Gastroesophageal sphincter (tissue), 4 donors: ENCODE results near the gene RNF213. TPM values are rescaled to one million over a fixed set of nuclear protein-coding genes. Genes with fewer than 3 reads are reported as not detected.

Experiments
- ATAC-seq: fragments of 150-250 bp; one replicate; pipeline ENCODE4 v1.9.1; 2016; ENCODE audit warnings: mild to moderate bottlenecking, moderate library complexity
- H3K27ac ChIP-seq, 4 donors: fragments of 200-600 bp; sonication (generic) in 3 of 4; 1 replicate in 3 of 4; 2 replicates in 1 of 4; pipeline ENCODE4 v1.5.1; 2016 to 2019
- H3K27me3 ChIP-seq: fragments of 200-600 bp; sonication (generic); one replicate; pipeline ENCODE4 v1.5.1; 2019
- H3K36me3 ChIP-seq, 2 donors: fragments of 200-600 bp; sonication (generic); one replicate each; pipeline ENCODE4 v1.5.1; 2019; ENCODE audit warnings: control low read depth in 1 of 2
- H3K4me1 ChIP-seq, 3 donors: fragments of 200-600 bp; sonication (generic); 1 replicate in 2 of 3; 2 replicates in 1 of 3; pipeline ENCODE4 v1.5.1; 2016 to 2019; ENCODE audit warnings: control low read depth in 2 of 3
- H3K4me3 ChIP-seq, 2 donors: fragments of 200-600 bp; sonication (generic); one replicate each; pipeline ENCODE4 v1.5.1; 2019; ENCODE audit warnings: mild to moderate bottlenecking in 1 of 2, moderate library complexity in 1 of 2
- H3K9me3 ChIP-seq, 3 donors: fragments of 200-600 bp; sonication (generic); one replicate each; pipeline ENCODE4 v1.5.1; 2017 to 2019; ENCODE audit warnings: control low read depth in 2 of 3
- EP300 ChIP-seq: sonication (generic); formaldehyde crosslinking; IDR thresholded peaks from one replicate; pipeline ENCODE4 v1.6.1; 2017; ENCODE audit warnings: antibody characterized with exemption, mild to moderate bottlenecking
- POLR2A ChIP-seq, 2 donors: fragments of 450-650 bp; IDR thresholded peaks; one replicate each; pipeline ENCODE4 v1.6.1; 2017; ENCODE audit warnings: antibody characterized with exemption in 2 of 2, mild to moderate bottlenecking in 2 of 2, moderate library complexity in 1 of 2
- POLR2AphosphoS5 ChIP-seq: sonication (generic); formaldehyde crosslinking; IDR thresholded peaks from one replicate; pipeline ENCODE4 v1.6.1; 2017; ENCODE audit warnings: antibody characterized with exemption
- WGBS, 2 donors: methylation state at CpG; one replicate each; pipeline ENCODE4 v1.1.5; 2018; ENCODE audit warnings: low coverage in 1 of 2; 5-methylcytosine and 5-hydroxymethylcytosine counted together
- total RNA-seq, 4 donors: library from RNA; depleted of rRNA; stranded (reverse); fragments of >200 nt; gene quantifications; one replicate each; pipeline ENCODE4 v1.1.0, GENCODE V29; 2016
- TF ChIP-seq, protein P1 (sequence below), 4 experiments: fragments of 200-600 bp in 2 of 4; fragments of 450-650 bp in 2 of 4; sonication (generic) in 1 of 4; IDR thresholded peaks; one replicate each; pipeline ENCODE4 v1.5.1; 2017 to 2019; ENCODE audit warnings: antibody characterized with exemption in 4 of 4, mild to moderate bottlenecking in 2 of 4, moderate library complexity in 2 of 4

Gene RNF213
- total RNA-seq, 4 donors from 2014 or later: 59.2 to 87.6 (median 67.8) TPM

DNA sequence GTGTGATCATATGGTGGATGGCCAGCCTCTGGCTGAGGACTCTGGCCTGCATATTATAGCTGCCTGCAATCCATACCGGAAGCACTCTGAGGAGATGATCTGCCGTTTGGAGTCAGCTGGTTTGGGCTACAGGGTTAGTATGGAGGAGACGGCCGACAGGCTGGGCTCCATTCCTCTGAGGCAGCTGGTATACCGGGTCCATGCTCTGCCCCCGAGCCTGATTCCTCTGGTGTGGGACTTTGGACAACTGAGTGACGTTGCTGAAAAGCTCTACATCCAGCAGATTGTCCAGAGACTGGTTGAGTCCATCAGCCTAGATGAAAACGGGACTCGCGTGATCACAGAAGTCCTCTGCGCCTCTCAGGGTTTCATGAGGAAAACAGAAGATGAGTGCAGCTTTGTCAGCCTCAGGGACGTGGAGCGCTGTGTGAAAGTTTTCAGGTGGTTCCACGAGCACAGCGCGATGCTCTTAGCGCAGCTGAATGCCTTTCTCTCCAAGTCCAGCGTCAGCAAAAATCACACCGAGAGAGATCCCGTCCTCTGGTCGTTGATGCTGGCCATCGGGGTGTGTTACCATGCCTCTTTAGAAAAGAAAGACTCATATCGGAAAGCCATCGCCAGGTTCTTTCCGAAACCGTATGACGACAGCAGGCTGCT is 85.3 kb downstream of the RNF213 start:
- Histone ChIP-seq H3K9me3 (no peaks in the 10 kb centered on the region), H3K36me3 (peaks cover 0 to 100% of the 10 kb centered on the region in 2 donors), H3K27ac (no peak overlapping the region), H3K4me1 (no peaks in the 10 kb centered on the region), H3K27me3 (no peaks in the 10 kb centered on the region), H3K4me3 (no peak overlapping the region)
- no peak for ATAC-seq
- WGBS, 2 donors: 92 to 99% methylated on average over 9 to 15 of the region's 27 CpGs
- TF ChIP-seq POLR2AphosphoS5 (no peak), POLR2A (IDR thresholded peaks at IDR 0.05) (no peak), EP300 (no peak)
- TF ChIP-seq, protein P1, sequence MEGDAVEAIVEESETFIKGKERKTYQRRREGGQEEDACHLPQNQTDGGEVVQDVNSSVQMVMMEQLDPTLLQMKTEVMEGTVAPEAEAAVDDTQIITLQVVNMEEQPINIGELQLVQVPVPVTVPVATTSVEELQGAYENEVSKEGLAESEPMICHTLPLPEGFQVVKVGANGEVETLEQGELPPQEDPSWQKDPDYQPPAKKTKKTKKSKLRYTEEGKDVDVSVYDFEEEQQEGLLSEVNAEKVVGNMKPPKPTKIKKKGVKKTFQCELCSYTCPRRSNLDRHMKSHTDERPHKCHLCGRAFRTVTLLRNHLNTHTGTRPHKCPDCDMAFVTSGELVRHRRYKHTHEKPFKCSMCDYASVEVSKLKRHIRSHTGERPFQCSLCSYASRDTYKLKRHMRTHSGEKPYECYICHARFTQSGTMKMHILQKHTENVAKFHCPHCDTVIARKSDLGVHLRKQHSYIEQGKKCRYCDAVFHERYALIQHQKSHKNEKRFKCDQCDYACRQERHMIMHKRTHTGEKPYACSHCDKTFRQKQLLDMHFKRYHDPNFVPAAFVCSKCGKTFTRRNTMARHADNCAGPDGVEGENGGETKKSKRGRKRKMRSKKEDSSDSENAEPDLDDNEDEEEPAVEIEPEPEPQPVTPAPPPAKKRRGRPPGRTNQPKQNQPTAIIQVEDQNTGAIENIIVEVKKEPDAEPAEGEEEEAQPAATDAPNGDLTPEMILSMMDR (IDR thresholded peaks at IDR 0.05): no peak

DNA sequence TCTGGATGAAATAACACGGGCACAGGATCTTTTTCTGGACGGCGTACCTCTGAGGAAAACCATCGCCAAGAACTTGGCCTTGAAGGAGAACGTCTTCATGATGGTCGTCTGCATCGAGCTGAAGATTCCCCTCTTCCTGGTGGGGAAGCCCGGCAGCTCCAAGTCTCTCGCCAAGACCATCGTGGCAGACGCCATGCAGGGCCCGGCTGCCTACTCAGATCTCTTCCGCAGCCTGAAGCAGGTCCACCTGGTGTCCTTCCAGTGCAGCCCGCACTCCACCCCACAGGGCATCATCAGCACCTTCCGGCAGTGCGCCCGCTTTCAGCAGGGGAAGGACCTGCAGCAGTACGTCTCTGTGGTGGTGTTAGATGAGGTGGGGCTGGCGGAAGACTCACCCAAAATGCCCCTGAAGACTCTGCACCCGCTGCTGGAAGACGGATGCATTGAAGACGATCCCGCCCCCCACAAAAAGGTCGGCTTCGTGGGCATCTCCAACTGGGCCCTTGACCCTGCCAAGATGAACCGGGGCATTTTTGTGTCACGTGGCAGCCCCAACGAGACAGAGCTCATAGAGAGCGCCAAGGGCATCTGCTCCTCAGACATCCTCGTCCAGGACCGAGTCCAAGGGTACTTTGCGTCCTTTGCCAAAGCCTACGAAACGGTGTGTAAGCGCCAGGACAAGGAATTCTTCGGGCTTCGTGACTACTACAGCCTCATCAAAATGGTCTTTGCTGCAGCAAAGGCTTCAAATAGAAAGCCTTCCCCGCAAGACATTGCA is 86.0 kb downstream of the RNF213 start:
- no peak for ATAC-seq
- whole genome bisulfite sequencing, 2 donors: 90 to 98% methylated on average over 2 to 15 of the region's 38 CpGs
- no peaks in the 10 kb centered on the region for H3K4me1 ChIP-seq
- TF ChIP-seq POLR2A (IDR thresholded peaks at IDR 0.05) (no peak), POLR2AphosphoS5 (no peak), EP300 (no peak)
- TF ChIP-seq, protein P1 (IDR thresholded peaks at IDR 0.05): no peak
- no peak overlapping the region for H3K27ac ChIP-seq
- H3K27me3 ChIP-seq: no peaks in the 10 kb centered on the region
- H3K9me3 ChIP-seq: no peaks in the 10 kb centered on the region
- peaks cover 0 to 100% of the 10 kb centered on the region in 2 donors for H3K36me3 ChIP-seq
- no peak overlapping the region for H3K4me3 ChIP-seq

DNA sequence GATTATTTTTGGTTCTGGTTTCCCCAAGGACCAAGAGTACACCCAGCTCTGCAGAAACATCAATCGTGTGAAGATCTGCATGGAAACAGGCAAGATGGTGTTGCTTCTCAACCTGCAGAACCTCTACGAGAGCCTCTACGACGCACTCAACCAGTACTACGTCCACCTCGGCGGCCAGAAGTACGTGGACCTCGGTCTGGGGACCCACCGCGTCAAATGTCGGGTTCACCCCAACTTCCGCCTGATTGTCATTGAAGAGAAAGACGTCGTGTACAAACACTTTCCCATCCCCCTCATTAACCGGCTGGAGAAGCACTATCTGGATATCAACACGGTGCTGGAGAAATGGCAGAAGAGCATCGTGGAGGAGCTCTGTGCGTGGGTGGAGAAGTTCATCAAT is 86.9 kb downstream of the RNF213 start:
- no peaks in the 10 kb centered on the region for H3K4me1 ChIP-seq
- no peaks in the 10 kb centered on the region for H3K9me3 ChIP-seq
- H3K4me3 ChIP-seq: no peak overlapping the region
- no peak overlapping the region for H3K27ac ChIP-seq
- TF ChIP-seq EP300 (no peak), POLR2AphosphoS5 (no peak), POLR2A (IDR thresholded peaks at IDR 0.05) (no peak)
- TF ChIP-seq, protein P1 (IDR thresholded peaks at IDR 0.05): no peak
- peaks cover 0 to 100% of the 10 kb centered on the region in 2 donors for H3K36me3 ChIP-seq
- WGBS, 2 donors: 95% methylated on average over 8 to 10 of the region's 19 CpGs
- no peaks in the 10 kb centered on the region for H3K27me3 ChIP-seq
- no peak for ATAC-seq

DNA sequence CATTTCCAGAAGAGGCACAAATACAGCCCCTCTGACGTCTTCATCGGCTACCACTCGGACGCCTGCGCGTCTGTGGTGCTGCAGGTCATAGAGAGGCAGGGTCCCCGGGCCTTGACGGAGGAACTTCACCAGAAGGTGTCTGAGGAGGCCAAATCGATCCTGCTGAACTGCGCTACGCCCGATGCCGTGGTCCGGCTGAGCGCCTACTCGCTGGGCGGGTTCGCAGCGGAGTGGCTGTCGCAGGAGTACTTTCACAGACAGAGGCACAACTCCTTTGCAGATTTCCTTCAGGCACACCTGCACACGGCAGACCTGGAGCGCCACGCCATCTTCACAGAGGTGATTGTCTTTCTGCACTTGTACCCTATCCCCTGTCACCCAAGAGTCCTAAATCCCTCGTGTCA is 87.3 kb downstream of the RNF213 start:
- no peak for ATAC-seq
- Histone ChIP-seq H3K4me1 (no peaks in the 10 kb centered on the region), H3K36me3 (peaks cover 0 to 100% of the 10 kb centered on the region in 2 donors), H3K27ac (no peak overlapping the region), H3K9me3 (no peaks in the 10 kb centered on the region), H3K4me3 (no peak overlapping the region), H3K27me3 (no peaks in the 10 kb centered on the region)
- WGBS, 2 donors: 96% methylated on average over 9 of the region's 24 CpGs; no CpG with 5 or more reads in 1 of the 2 donors
- TF ChIP-seq, protein P1 (IDR thresholded peaks at IDR 0.05): no peak
- TF ChIP-seq EP300: no peak
